Keratinocyte (primary cell): ENCODE data around the gene ACACA.

ENCODE experiments used
- EZH2 ChIP-seq: IDR thresholded peaks from one replicate; pipeline ENCODE4 v1.6.1; 2012; ENCODE audit warnings: inconsistent platforms, mild to moderate bottlenecking, low read length, moderate library complexity
- TF ChIP-seq, protein P1 (sequence below), 3 experiments: IDR thresholded peaks in 1 of 3; conservative IDR thresholded peaks in 1 of 3; optimal IDR thresholded peaks in 1 of 3; 2 replicates in 2 of 3; 3 replicates in 1 of 3; pipeline versions ENCODE3 to v1.5.1; 2011; ENCODE audit warnings: low read length in 3 of 3, mild to moderate bottlenecking in 3 of 3, moderate library complexity in 2 of 3, control low read depth in 1 of 3, inconsistent platforms in 1 of 3; ENCODE audit not compliant: insufficient read depth in 2 of 3; ENCODE audit errors: extremely low read depth in 1 of 3

GRCh38 chr17:37086948-37087347 is 319.7 kb downstream of the ACACA start:
- TF ChIP-seq, protein P1, sequence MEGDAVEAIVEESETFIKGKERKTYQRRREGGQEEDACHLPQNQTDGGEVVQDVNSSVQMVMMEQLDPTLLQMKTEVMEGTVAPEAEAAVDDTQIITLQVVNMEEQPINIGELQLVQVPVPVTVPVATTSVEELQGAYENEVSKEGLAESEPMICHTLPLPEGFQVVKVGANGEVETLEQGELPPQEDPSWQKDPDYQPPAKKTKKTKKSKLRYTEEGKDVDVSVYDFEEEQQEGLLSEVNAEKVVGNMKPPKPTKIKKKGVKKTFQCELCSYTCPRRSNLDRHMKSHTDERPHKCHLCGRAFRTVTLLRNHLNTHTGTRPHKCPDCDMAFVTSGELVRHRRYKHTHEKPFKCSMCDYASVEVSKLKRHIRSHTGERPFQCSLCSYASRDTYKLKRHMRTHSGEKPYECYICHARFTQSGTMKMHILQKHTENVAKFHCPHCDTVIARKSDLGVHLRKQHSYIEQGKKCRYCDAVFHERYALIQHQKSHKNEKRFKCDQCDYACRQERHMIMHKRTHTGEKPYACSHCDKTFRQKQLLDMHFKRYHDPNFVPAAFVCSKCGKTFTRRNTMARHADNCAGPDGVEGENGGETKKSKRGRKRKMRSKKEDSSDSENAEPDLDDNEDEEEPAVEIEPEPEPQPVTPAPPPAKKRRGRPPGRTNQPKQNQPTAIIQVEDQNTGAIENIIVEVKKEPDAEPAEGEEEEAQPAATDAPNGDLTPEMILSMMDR (optimal IDR thresholded peaks at IDR 0.05 in 1 of 3, IDR thresholded peaks at IDR 0.05 in 1 of 3, conservative IDR thresholded peaks at IDR 0.05 in 1 of 3; ENCODE audit: extremely low read depth in 1 of 3, insufficient read depth in 2 of 3, low read length in 3 of 3), result no peak
- TF ChIP-seq EZH2, result no peak
